HG02852 (cell line): ENCODE results near the gene RAB32.
"Not testable (repeated sequence)": the region's sequence is repeated elsewhere in the genome, so short reads cannot be mapped to it uniquely, and the experiment has no call there.

Experiments
- ATAC-seq: cut with Tn5 transposase; IDR thresholded peaks from one replicate; pipeline ENCODE4 v1.9.1; 2021; ENCODE audit warnings: mild to moderate bottlenecking, moderate library complexity; ENCODE audit not compliant: unreplicated experiment

Gene RAB32

GRCh38 chr6:146543211-146543939 lies at the start of gene RAB32:
Gene RAB32, plus strand, starts transcription at chr6:146543833. Its CDS starts 39 bp downstream, at chr6:146543872.
- ATAC-seq: peak; percentile 62

GRCh38 chr6:146498309-146498708 lies 45.3 kb upstream of the RAB32 start:
- ATAC-seq: no peak

GRCh38 chr6:146503096-146503495 lies 40.5 kb upstream of the RAB32 start:
- no peak for ATAC-seq

GRCh38 chr6:146515212-146515611 lies 28.4 kb upstream of the RAB32 start:
- ATAC-seq: no peak

- no peak for ATAC-seq
Measured at GRCh38 chr6:146526192-146526591, 17.4 kb upstream of the RAB32 start.

GRCh38 chr6:146532702-146533101 lies 10.9 kb upstream of the RAB32 start:
- no peak for ATAC-seq

GRCh38 chr6:146542881-146543210 lies 787 bp upstream of the RAB32 start:
- no peak for ATAC-seq

GRCh38 chr6:146543940-146544615 lies 445 bp downstream of the RAB32 start:
- ATAC-seq: peak; percentile 26

- ATAC-seq: no peak
Measured at GRCh38 chr6:146544616-146545182, 1.1 kb downstream of the RAB32 start.

- ATAC-seq: no peak
Measured at GRCh38 chr6:146545581-146545980, 1.9 kb downstream of the RAB32 start.

GRCh38 chr6:146546443-146547043 lies 2.9 kb downstream of the RAB32 start:
- ATAC-seq: no peak

- no peak for ATAC-seq
Measured at GRCh38 chr6:146547889-146548288, 4.3 kb downstream of the RAB32 start.

- ATAC-seq: no peak
Measured at GRCh38 chr6:146548898-146549374, 5.3 kb downstream of the RAB32 start.

- ATAC-seq: no peak
Measured at GRCh38 chr6:146550911-146551310, 7.3 kb downstream of the RAB32 start.

GRCh38 chr6:146551545-146551944 lies 7.9 kb downstream of the RAB32 start:
- ATAC-seq: no peak

- ATAC-seq: no peak
Measured at GRCh38 chr6:146553377-146554135, 9.9 kb downstream of the RAB32 start.

GRCh38 chr6:146560607-146561006 lies 17.0 kb downstream of the RAB32 start:
- no peak for ATAC-seq

- ATAC-seq: not testable (repeated sequence)
Measured at GRCh38 chr6:146566661-146567060, 23.0 kb downstream of the RAB32 start.

- ATAC-seq: not testable (repeated sequence)
Measured at GRCh38 chr6:146568619-146569018, 25.0 kb downstream of the RAB32 start.

GRCh38 chr6:146574211-146574610 lies 30.6 kb downstream of the RAB32 start:
- ATAC-seq: no peak

GRCh38 chr6:146578054-146578453 lies 34.4 kb downstream of the RAB32 start:
- no peak for ATAC-seq
